Panc1 (cell line): ENCODE data around the gene HAO1. TPM values are rescaled to one million over a fixed set of nuclear protein-coding genes. Genes with fewer than 3 reads are reported as not detected.
A peak's percentile ranks its signal among the peaks of the same experiment; 100 is the strongest.

Experiments used
- ATAC-seq: fragments of 200-7000 bp; cut with Tn5 transposase; 2 replicates; pipeline ENCODE4 v1.9.1; 2020; ENCODE audit warnings: mild to moderate bottlenecking, moderate library complexity
- BruUV-seq: library from RNA; stranded (reverse); fragments of 400-500 nt; replicated peaks from 2 replicates; lab custom pipeline; 2021; lab: Mats Ljungman, UMichigan
- CTCF ChIA-PET: fragments of 300-600 bp; sonication (Branson Sonifier 250); formaldehyde crosslinking; loops from one replicate; lab custom pipeline; 2022; ENCODE audit warnings: antibody characterized with exemption; lab: Charles Lee
- POLR2A ChIA-PET: fragments of 300-600 bp; sonication (Branson Sonifier 250); formaldehyde crosslinking; loops from one replicate; lab custom pipeline; 2022; ENCODE audit warnings: antibody characterized with exemption; lab: Charles Lee
- DNase-seq: peaks from one replicate; pipeline ENCODE4 v3.0.0-alpha.2; 2010; ENCODE audit warnings: low read depth, low spot score
- H3K27ac ChIP-seq: 2 replicates; pipeline ENCODE4 v1.5.1; 2011; ENCODE audit warnings: mild to moderate bottlenecking, low read length, inconsistent platforms
- H3K27me3 ChIP-seq: fragments of 200-500 bp; sonication (Bioruptor generic); 2 replicates; pipeline ENCODE4 v1.6.0; 2014; ENCODE audit warnings: low read length, inconsistent platforms; ENCODE audit not compliant: control insufficient read depth, insufficient read depth
- H3K36me3 ChIP-seq: fragments of 200-500 bp; sonication (Bioruptor generic); 2 replicates; pipeline ENCODE4 v1.5.1; 2014; ENCODE audit warnings: inconsistent platforms, mild to moderate bottlenecking, low read length, moderate library complexity; ENCODE audit not compliant: control insufficient read depth, insufficient read depth
- H3K4me1 ChIP-seq: 2 replicates; pipeline ENCODE4 v1.5.1; 2011; ENCODE audit warnings: inconsistent platforms, mild to moderate bottlenecking, low read length, moderate library complexity; ENCODE audit not compliant: control insufficient read depth, insufficient read depth
- H3K4me3 ChIP-seq, 2 experiments: 2 replicates each; pipeline ENCODE4 v1.5.1; 2011 to 2012; ENCODE audit warnings: low read depth in 2 of 2, low read length in 2 of 2, mild to moderate bottlenecking in 2 of 2, inconsistent platforms in 1 of 2, moderate library complexity in 1 of 2
- H3K9me3 ChIP-seq: fragments of 200-500 bp; sonication (Bioruptor generic); 2 replicates; pipeline ENCODE4 v1.5.1; 2014; ENCODE audit warnings: low read depth, mild to moderate bottlenecking, inconsistent platforms, low read length, moderate library complexity; ENCODE audit not compliant: control insufficient read depth, insufficient read depth
- CTCF ChIP-seq: fragments of 450-650 bp; IDR thresholded peaks from 2 replicates; pipeline ENCODE4 v1.5.1; 2017; ENCODE audit warnings: mild to moderate bottlenecking
- POLR2AphosphoS5 ChIP-seq: IDR thresholded peaks from 2 replicates; pipeline ENCODE4 v1.6.1; 2012; ENCODE audit warnings: mild to moderate bottlenecking, low read depth, low read length, moderate library complexity
- REST ChIP-seq, 2 experiments: IDR thresholded peaks; 2 replicates each; pipeline ENCODE4 v1.6.1; 2011 to 2012; ENCODE audit warnings: low read depth in 2 of 2, control low read depth in 1 of 2, low read length in 1 of 2, mild to moderate bottlenecking in 1 of 2, moderate library complexity in 1 of 2; ENCODE audit not compliant: insufficient read depth in 1 of 2
- SIN3A ChIP-seq: IDR thresholded peaks from 2 replicates; pipeline ENCODE4 v1.6.1; 2012; ENCODE audit warnings: low read depth, mild to moderate bottlenecking, low read length, moderate library complexity, borderline replicate concordance; ENCODE audit not compliant: insufficient read depth
- TCF7L2 ChIP-seq: IDR thresholded peaks from 2 replicates; pipeline ENCODE4 v1.6.1; 2011; ENCODE audit warnings: mild to moderate bottlenecking, low read depth, low read length, inconsistent platforms
- in situ Hi-C: cut with HindIII; loops from 2 replicates; pipeline ENCODE4 v1.10.0; 2016; ENCODE audit warnings: low sequenced_read_pairs, low pct_unique_long_range_greater_than_20kb
- intact Hi-C: fragments of 100-400 bp; cut with micrococcal nuclease; formaldehyde crosslinking; loops from one replicate; pipeline ENCODE4 v1.10.0; 2022; ENCODE audit not compliant: unreplicated experiment
- total RNA-seq: library from RNA; stranded (reverse); gene quantifications from one replicate; pipeline ENCODE4 v1.2.1, GENCODE V29; 2021; ENCODE audit not compliant: unreplicated experiment

The HAO1 gene
- total RNA-seq, 1 experiment from 2014 or later, result 0.13 TPM

GRCh38 chr20:7926767-7927166, 13.5 kb downstream of the HAO1 start:
- H3K27ac ChIP-seq, result no peak overlapping the region
- H3K36me3 ChIP-seq, result no peaks in the 10 kb centered on the region
- H3K27me3 ChIP-seq, result no peaks in the 10 kb centered on the region
- DNase-seq, result no peak
- no peak for ATAC-seq
- intact Hi-C loops (no loop called here), in situ Hi-C loops (no loop called here)
- BruUV-seq, result no TSS peak
- no peak overlapping the region for H3K4me3 ChIP-seq
- TF ChIP-seq CTCF (peak; percentile 63; the same call in 1 of the 2 replicates), TCF7L2 (no peak)
- no peaks in the 10 kb centered on the region for H3K9me3 ChIP-seq
- ChIA-PET CTCF (interaction anchor here (0.6 kb wide), 1 partner anchor 1002 kb away, joined by 3 read pairs; no protein-coding TSS in a partner anchor), POLR2A (no interaction called here)
- no peaks in the 10 kb centered on the region for H3K4me1 ChIP-seq

GRCh38 chr20:7926323-7926722, 13.9 kb downstream of the HAO1 start:
- Histone ChIP-seq H3K36me3 (no peaks in the 10 kb centered on the region), H3K9me3 (no peaks in the 10 kb centered on the region), H3K27ac (no peak overlapping the region), H3K27me3 (no peaks in the 10 kb centered on the region), H3K4me1 (no peaks in the 10 kb centered on the region), H3K4me3 (no peak overlapping the region)
- ChIA-PET CTCF (no interaction called here), POLR2A (no interaction called here)
- in situ Hi-C loops, result no loop called here
- ATAC-seq (no peak), DNase-seq (no peak)
- no TSS peak for BruUV-seq
- TF ChIP-seq REST (IDR thresholded peaks at IDR 0.05; ENCODE audit: insufficient read depth in 1 of 2, low read depth in 2 of 2, low read length in 1 of 2), result no peak
- no peak for TF ChIP-seq TCF7L2
- no peak for TF ChIP-seq SIN3A
- no peak for TF ChIP-seq POLR2AphosphoS5
- no peak for TF ChIP-seq CTCF
- intact Hi-C loops, result no loop called here
